Measurements from ENCODE around the gene AURKB. TPM values are rescaled to one million over a fixed set of nuclear protein-coding genes. Genes with fewer than 3 reads are reported as not detected.
"Not testable (repeated sequence)": the region's sequence is repeated elsewhere in the genome, so short reads cannot be mapped to it uniquely, and the experiment has no call there.

AURKB gene
- total RNA-seq, 2 experiments from 2014 or later: 0.56 to 1.4 TPM

GRCh38 chr17:8253801-8254200 is 43.4 kb upstream of the AURKB start:
- H3K4me3 ChIP-seq (ENCODE audit: low read length): no peak overlapping the region
- Mint-ChIP-seq H3K27ac (peak overlapping the region; percentile 27), H3K36me3 (ENCODE audit: low read depth) (peaks cover 32% of the 10 kb centered on the region), H3K4me1 (ENCODE audit: low read depth) (peaks cover 19% of the 10 kb centered on the region), H3K4me3 (no peak overlapping the region), H3K9me3 (no peaks in the 10 kb centered on the region), H3K27me3 (peaks cover 3% of the 10 kb centered on the region)
- intact Hi-C loops (cut with DNase I, micrococcal nuclease): no loop called here
- no peaks in the 10 kb centered on the region for H3K9me3 ChIP-seq (ENCODE audit: control insufficient read depth in 1 of 2, insufficient read depth in 1 of 2, low read length in 2 of 2)
- DNase-seq (peak in 2 of 14 experiments; percentile 10 to 11), ATAC-seq (ENCODE audit: poor library complexity) (no peak)
- peaks cover 11% of the 10 kb centered on the region for H3K4me1 ChIP-seq (ENCODE audit: insufficient read depth, low read length)
- CTCF ChIA-PET: no interaction called here
- H3K27me3 ChIP-seq (ENCODE audit: control insufficient read depth in 1 of 2, insufficient read depth in 2 of 2, low read length in 2 of 2): no peaks in the 10 kb centered on the region
- POLR2A ChIA-PET: no interaction called here
- peaks cover 30% of the 10 kb centered on the region for H3K36me3 ChIP-seq (ENCODE audit: insufficient read depth, low read length)
- TF ChIP-seq, protein P1, sequence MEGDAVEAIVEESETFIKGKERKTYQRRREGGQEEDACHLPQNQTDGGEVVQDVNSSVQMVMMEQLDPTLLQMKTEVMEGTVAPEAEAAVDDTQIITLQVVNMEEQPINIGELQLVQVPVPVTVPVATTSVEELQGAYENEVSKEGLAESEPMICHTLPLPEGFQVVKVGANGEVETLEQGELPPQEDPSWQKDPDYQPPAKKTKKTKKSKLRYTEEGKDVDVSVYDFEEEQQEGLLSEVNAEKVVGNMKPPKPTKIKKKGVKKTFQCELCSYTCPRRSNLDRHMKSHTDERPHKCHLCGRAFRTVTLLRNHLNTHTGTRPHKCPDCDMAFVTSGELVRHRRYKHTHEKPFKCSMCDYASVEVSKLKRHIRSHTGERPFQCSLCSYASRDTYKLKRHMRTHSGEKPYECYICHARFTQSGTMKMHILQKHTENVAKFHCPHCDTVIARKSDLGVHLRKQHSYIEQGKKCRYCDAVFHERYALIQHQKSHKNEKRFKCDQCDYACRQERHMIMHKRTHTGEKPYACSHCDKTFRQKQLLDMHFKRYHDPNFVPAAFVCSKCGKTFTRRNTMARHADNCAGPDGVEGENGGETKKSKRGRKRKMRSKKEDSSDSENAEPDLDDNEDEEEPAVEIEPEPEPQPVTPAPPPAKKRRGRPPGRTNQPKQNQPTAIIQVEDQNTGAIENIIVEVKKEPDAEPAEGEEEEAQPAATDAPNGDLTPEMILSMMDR (IDR thresholded peaks at IDR 0.05): no peak
- no peak overlapping the region for H3K27ac ChIP-seq (ENCODE audit: low read depth in 1 of 2, low read length in 2 of 2)

- H3K4me3 ChIP-seq (ENCODE audit: low read length); H3K27me3 ChIP-seq (ENCODE audit: control insufficient read depth in 1 of 2, insufficient read depth in 2 of 2, low read length in 2 of 2); H3K27me3 Mint-ChIP-seq; CTCF ChIA-PET; ATAC-seq (ENCODE audit: poor library complexity); intact Hi-C loops (cut with DNase I, micrococcal nuclease); H3K4me3 Mint-ChIP-seq; H3K27ac ChIP-seq (ENCODE audit: low read depth in 1 of 2, low read length in 2 of 2); H3K9me3 ChIP-seq (ENCODE audit: control insufficient read depth in 1 of 2, insufficient read depth in 1 of 2, low read length in 2 of 2); DNase-seq; H3K27ac Mint-ChIP-seq; H3K9me3 Mint-ChIP-seq: not testable (repeated sequence)
- H3K4me1 ChIP-seq (ENCODE audit: insufficient read depth, low read length): peaks cover 30% of the 10 kb centered on the region
- peaks cover 22% of the 10 kb centered on the region for H3K36me3 ChIP-seq (ENCODE audit: insufficient read depth, low read length)
- Mint-ChIP-seq H3K36me3 (ENCODE audit: low read depth) (peaks cover 47% of the 10 kb centered on the region), H3K4me1 (ENCODE audit: low read depth) (peaks cover 40% of the 10 kb centered on the region)
- POLR2A ChIA-PET: interaction anchor here (1.3 kb wide), 2 partner anchors 26 to 28 kb away, joined by 3 read pairs; no protein-coding TSS in a partner anchor
Observed at GRCh38 chr17:8251411-8251810, 41.0 kb upstream of the AURKB start.

- Histone ChIP-seq H3K36me3 (ENCODE audit: insufficient read depth, low read length) (peaks cover 14% of the 10 kb centered on the region), H3K27ac (ENCODE audit: low read depth in 1 of 2, low read length in 2 of 2) (peak overlapping the region; percentile 99 to 100), H3K9me3 (ENCODE audit: control insufficient read depth in 1 of 2, insufficient read depth in 1 of 2, low read length in 2 of 2) (no peaks in the 10 kb centered on the region), H3K4me1 (ENCODE audit: insufficient read depth, low read length) (peaks cover 45% of the 10 kb centered on the region), H3K27me3 (ENCODE audit: control insufficient read depth in 1 of 2, insufficient read depth in 2 of 2, low read length in 2 of 2) (no peaks in the 10 kb centered on the region), H3K4me3 (ENCODE audit: low read length) (peak overlapping the region; percentile 75)
- ChIA-PET CTCF (interaction anchor here (1.3 to 1.7 kb wide), 3 partner anchors 29 to 134 kb away, joined by 3 to 4 read pairs (median 4); no protein-coding TSS in a partner anchor), POLR2A (interaction anchor here (0.8 to 13.7 kb wide), 14 partner anchors 18 to 176 kb away, joined by 3 to 630 read pairs (median 41); partner anchors contain the start of genes BORCS6, RANGRF and SLC25A35)
- Mint-ChIP-seq H3K36me3 (ENCODE audit: low read depth) (peaks cover 47% of the 10 kb centered on the region), H3K9me3 (no peaks in the 10 kb centered on the region), H3K4me3 (peak overlapping the region; percentile 98), H3K27me3 (peaks cover 5% of the 10 kb centered on the region), H3K27ac (peak overlapping the region; percentile 100), H3K4me1 (ENCODE audit: low read depth) (peaks cover 56% of the 10 kb centered on the region)
- no peak for ATAC-seq (ENCODE audit: poor library complexity)
- intact Hi-C loops (cut with DNase I, micrococcal nuclease): loop anchor here (1.0 to 5.0 kb wide), 10 partner anchors 38 to 131 kb away; partner anchors contain the start of genes AURKB (in 2 of the 2), HES7 (in 1 of the 2), RANGRF (in 1 of the 2) and SLC25A35 (in 1 of the 2)
- TF ChIP-seq, protein P1 (IDR thresholded peaks at IDR 0.05): no peak
- DNase-seq: no peak
Observed at GRCh38 chr17:8249621-8250500, 39.5 kb upstream of the AURKB start.

Data from CD4-positive, alpha-beta T cell (primary cell).